Calu3 (cell line): ENCODE results near the gene MT1E. TPM values are rescaled to one million over a fixed set of nuclear protein-coding genes. Genes with fewer than 3 reads are reported as not detected.

ENCODE experiments used
- BruUV-seq: library from RNA; stranded (reverse); fragments of 400-500 nt; replicated peaks from 2 replicates; lab custom pipeline; 2021; lab: Mats Ljungman, UMichigan
- CTCF ChIA-PET: fragments of 300-600 bp; sonication (Branson Sonifier 250); formaldehyde crosslinking; loops from one replicate; lab custom pipeline; 2022; ENCODE audit warnings: antibody characterized with exemption; lab: Charles Lee
- DNase-seq: peaks from one replicate; pipeline ENCODE4 v3.0.0; 2022
- H3K27ac Mint-ChIP-seq: one replicate; pipeline ENCODE4 v1.8.0; 2022; ENCODE audit warnings: mixed read lengths; ENCODE audit not compliant: unreplicated experiment
- H3K27me3 Mint-ChIP-seq: one replicate; pipeline ENCODE4 v1.8.0; 2022; ENCODE audit warnings: mixed read lengths; ENCODE audit not compliant: unreplicated experiment
- H3K36me3 Mint-ChIP-seq: one replicate; pipeline ENCODE4 v1.8.0; 2022; ENCODE audit warnings: mild to moderate bottlenecking, moderate library complexity, mixed read lengths; ENCODE audit not compliant: insufficient read depth, unreplicated experiment
- H3K4me1 Mint-ChIP-seq: one replicate; pipeline ENCODE4 v1.8.0; 2022; ENCODE audit warnings: mild to moderate bottlenecking, low read depth, mixed read lengths; ENCODE audit not compliant: unreplicated experiment
- H3K4me3 Mint-ChIP-seq: one replicate; pipeline ENCODE4 v1.8.0; 2022; ENCODE audit warnings: mild to moderate bottlenecking, low read depth, moderate library complexity, mixed read lengths; ENCODE audit not compliant: unreplicated experiment
- H3K9me3 Mint-ChIP-seq: one replicate; pipeline ENCODE4 v1.8.0; 2022; ENCODE audit warnings: low read depth, mixed read lengths; ENCODE audit not compliant: unreplicated experiment
- CTCF ChIP-seq: fragments of 200-600 bp; IDR thresholded peaks from one replicate; pipeline ENCODE4 v1.8.0; 2022; ENCODE audit warnings: antibody characterized with exemption; ENCODE audit not compliant: unreplicated experiment
- intact Hi-C: fragments of 100-400 bp; cut with micrococcal nuclease; formaldehyde crosslinking; loops from one replicate; pipeline ENCODE4 v1.10.0; 2022; ENCODE audit not compliant: unreplicated experiment
- total RNA-seq: library from RNA; stranded (reverse); gene quantifications from 2 replicates; pipeline ENCODE4 v1.2.3, GENCODE V29; 2022

MT1E gene
- total RNA-seq, 1 experiment from 2014 or later: not detected

GRCh38 chr16:56601325-56601724 lies 24.3 kb upstream of the MT1E start:
- H3K27ac Mint-ChIP-seq: no peak overlapping the region
- peaks cover 49% of the 10 kb centered on the region for H3K27me3 Mint-ChIP-seq
- intact Hi-C loops: no loop called here
- peaks cover 10% of the 10 kb centered on the region for H3K4me1 Mint-ChIP-seq
- no peak for DNase-seq
- no peak for TF ChIP-seq CTCF
- H3K36me3 Mint-ChIP-seq: no peaks in the 10 kb centered on the region
- CTCF ChIA-PET: interaction anchor here (0.7 to 2.3 kb wide), 11 partner anchors 8 to 148 kb away, joined by 3 to 35 read pairs (median 4); partner anchors contain the start of genes BBS2 and MT2A
- H3K9me3 Mint-ChIP-seq: no peaks in the 10 kb centered on the region
- no TSS peak for BruUV-seq
- no peak overlapping the region for H3K4me3 Mint-ChIP-seq

GRCh38 chr16:56603589-56603988 lies 22.0 kb upstream of the MT1E start:
- H3K36me3 Mint-ChIP-seq: peaks cover 8% of the 10 kb centered on the region
- peak; percentile 40 for TF ChIP-seq CTCF
- H3K27ac Mint-ChIP-seq: no peak overlapping the region
- H3K27me3 Mint-ChIP-seq: peaks cover 29% of the 10 kb centered on the region
- no peaks in the 10 kb centered on the region for H3K9me3 Mint-ChIP-seq
- CTCF ChIA-PET: interaction anchor here (0.5 to 4.2 kb wide), 9 partner anchors 15 to 660 kb away, joined by 3 to 71 read pairs (median 4); partner anchors contain the start of gene MT1F
- H3K4me1 Mint-ChIP-seq: peaks cover 20% of the 10 kb centered on the region
- no TSS peak for BruUV-seq
- H3K4me3 Mint-ChIP-seq: no peak overlapping the region
- intact Hi-C loops: loop anchor here (1.0 kb wide), 1 partner anchor 99 kb away; no protein-coding TSS in a partner anchor
- DNase-seq: peak; percentile 66

GRCh38 chr16:56604966-56605365 lies 20.6 kb upstream of the MT1E start:
- DNase-seq: no peak
- Mint-ChIP-seq H3K36me3 (peaks cover 18% of the 10 kb centered on the region), H3K27ac (no peak overlapping the region), H3K9me3 (no peaks in the 10 kb centered on the region), H3K27me3 (peaks cover 27% of the 10 kb centered on the region), H3K4me1 (peaks cover 32% of the 10 kb centered on the region), H3K4me3 (no peak overlapping the region)
- BruUV-seq: no TSS peak
- CTCF ChIA-PET: interaction anchor here (0.6 to 4.2 kb wide), 3 partner anchors 15 to 1419 kb away, joined by 3 to 71 read pairs (median 3); no protein-coding TSS in a partner anchor
- intact Hi-C loops: no loop called here
- TF ChIP-seq CTCF: no peak

GRCh38 chr16:56605475-56605874 lies 20.1 kb upstream of the MT1E start:
- H3K4me3 Mint-ChIP-seq: no peak overlapping the region
- peaks cover 18% of the 10 kb centered on the region for H3K36me3 Mint-ChIP-seq
- H3K27ac Mint-ChIP-seq: no peak overlapping the region
- no peak for TF ChIP-seq CTCF
- peaks cover 32% of the 10 kb centered on the region for H3K4me1 Mint-ChIP-seq
- CTCF ChIA-PET: interaction anchor here (0.6 to 4.2 kb wide), 4 partner anchors 14 to 988 kb away, joined by 3 to 71 read pairs (median 4); no protein-coding TSS in a partner anchor
- DNase-seq: no peak
- peaks cover 22% of the 10 kb centered on the region for H3K27me3 Mint-ChIP-seq
- intact Hi-C loops: no loop called here
- H3K9me3 Mint-ChIP-seq: no peaks in the 10 kb centered on the region
- no TSS peak for BruUV-seq
